Activated T-cell treated with anti-CD3 and anti-CD28 coated beads, Interleukin-2, amount 50 U/mL, for 72 hours (primary cell): ENCODE measurements around the gene B3GNT7. TPM values are rescaled to one million over a fixed set of nuclear protein-coding genes. Genes with fewer than 3 reads are reported as not detected.

Source experiments
- ATAC-seq, 2 donors: fragments of 150-1000 bp; cut with Tn5 transposase; replicated peaks in 1 of 2; 2 replicates each; pipeline ENCODE4 v1.10.0; 2021; ENCODE audit warnings: moderate library complexity in 2 of 2, mild to moderate bottlenecking in 1 of 2
- DNase-seq, 2 donors: peaks; one replicate each; pipeline ENCODE4 v3.0.0; 2021 to 2022; ENCODE audit warnings: mixed read lengths in 1 of 2
- H3K27ac Mint-ChIP-seq: one replicate; pipeline ENCODE4 v1.8.0; 2022; ENCODE audit warnings: mild to moderate bottlenecking, moderate library complexity, mixed read lengths
- H3K27me3 Mint-ChIP-seq: one replicate; pipeline ENCODE4 v1.8.0; 2022; ENCODE audit warnings: low read depth, mixed read lengths
- H3K36me3 Mint-ChIP-seq, 2 donors: one replicate each; pipeline ENCODE4 v1.8.0; 2022; ENCODE audit warnings: mixed read lengths in 2 of 2, mild to moderate bottlenecking in 1 of 2; ENCODE audit not compliant: insufficient read depth in 2 of 2
- H3K4me1 Mint-ChIP-seq: one replicate; pipeline ENCODE4 v1.8.0; 2022; ENCODE audit warnings: low read depth, mixed read lengths
- H3K4me3 Mint-ChIP-seq, 2 donors: one replicate each; pipeline ENCODE4 v1.8.0; 2022; ENCODE audit warnings: mild to moderate bottlenecking in 2 of 2, mixed read lengths in 2 of 2, moderate library complexity in 2 of 2
- H3K9me3 Mint-ChIP-seq, 2 donors: one replicate each; pipeline ENCODE4 v1.8.0; 2022; ENCODE audit warnings: mixed read lengths in 2 of 2
- total RNA-seq, 2 donors: library from RNA; stranded (reverse); gene quantifications; one replicate each; pipeline ENCODE4 v1.2.3, GENCODE V29; 2022

Gene B3GNT7
- total RNA-seq, 2 donors from 2014 or later = 0.34 to 0.76 TPM

GRCh38 chr2:231384109-231384435 is 11.4 kb upstream of the B3GNT7 start:
- H3K4me3 Mint-ChIP-seq = no peak overlapping the region
- no peak overlapping the region for H3K27ac Mint-ChIP-seq
- ATAC-seq (no peak), DNase-seq (no peak)
- no peaks in the 10 kb centered on the region for H3K4me1 Mint-ChIP-seq
- H3K27me3 Mint-ChIP-seq = peaks cover 7% of the 10 kb centered on the region
- H3K9me3 Mint-ChIP-seq = peaks cover 8 to 10% of the 10 kb centered on the region in 2 donors
- H3K36me3 Mint-ChIP-seq = peaks cover 4 to 6% of the 10 kb centered on the region in 2 donors

- Mint-ChIP-seq H3K4me3 (no peak overlapping the region), H3K36me3 (peaks cover 4 to 6% of the 10 kb centered on the region in 2 donors), H3K9me3 (peaks cover 8 to 10% of the 10 kb centered on the region in 2 donors), H3K4me1 (no peaks in the 10 kb centered on the region), H3K27ac (no peak overlapping the region), H3K27me3 (peaks cover 7% of the 10 kb centered on the region)
- no peak for ATAC-seq
- DNase-seq = no peak
Measured at GRCh38 chr2:231384970-231385369, 10.5 kb upstream of the B3GNT7 start.

- Mint-ChIP-seq H3K4me3 (no peak overlapping the region), H3K27me3 (peaks cover 7% of the 10 kb centered on the region)
Measured at GRCh38 chr2:231385429-231385828, 10.1 kb upstream of the B3GNT7 start.

DNA sequence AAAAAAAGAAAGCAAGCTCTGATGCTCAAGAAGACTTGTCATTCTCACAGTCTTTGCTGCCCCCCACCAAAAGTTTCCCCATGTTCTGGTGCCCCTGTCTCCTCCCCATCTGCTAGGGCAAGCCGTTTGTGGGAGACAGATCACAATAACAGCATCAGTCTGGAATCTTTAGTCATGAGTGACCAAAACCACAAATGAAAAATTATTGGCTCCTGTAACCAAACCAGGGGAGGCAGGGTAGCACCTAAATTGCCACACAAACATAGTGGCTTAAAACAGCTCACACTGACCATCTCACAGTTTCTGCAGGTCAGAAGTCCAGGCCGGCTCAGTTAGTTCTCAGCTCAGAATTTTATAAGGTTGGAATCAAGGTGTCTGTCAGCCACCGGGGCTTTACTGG is 9.1 kb upstream of the B3GNT7 start:
- ATAC-seq (no peak), DNase-seq (no peak)
- no peak overlapping the region for H3K27ac Mint-ChIP-seq
- H3K27me3 Mint-ChIP-seq = peaks cover 7% of the 10 kb centered on the region
- no peaks in the 10 kb centered on the region for H3K4me1 Mint-ChIP-seq
- H3K9me3 Mint-ChIP-seq = peaks cover 8 to 10% of the 10 kb centered on the region in 2 donors
- peaks cover 4 to 6% of the 10 kb centered on the region in 2 donors for H3K36me3 Mint-ChIP-seq
- H3K4me3 Mint-ChIP-seq = no peak overlapping the region

More at GRCh38 chr2:231385429-231385828, 10.1 kb upstream of the B3GNT7 start:
- peaks cover 4 to 6% of the 10 kb centered on the region in 2 donors for H3K36me3 Mint-ChIP-seq
- H3K9me3 Mint-ChIP-seq = peaks cover 8 to 10% of the 10 kb centered on the region in 2 donors
- ATAC-seq (no peak), DNase-seq (no peak)
- no peaks in the 10 kb centered on the region for H3K4me1 Mint-ChIP-seq
- no peak overlapping the region for H3K27ac Mint-ChIP-seq

- ATAC-seq (no peak), DNase-seq (no peak)
- peaks cover 3% of the 10 kb centered on the region for H3K4me1 Mint-ChIP-seq
- peaks cover 8 to 10% of the 10 kb centered on the region in 2 donors for H3K9me3 Mint-ChIP-seq
- H3K27ac Mint-ChIP-seq = no peak overlapping the region
- H3K27me3 Mint-ChIP-seq = peaks cover 9% of the 10 kb centered on the region
- H3K36me3 Mint-ChIP-seq = peaks cover 4 to 6% of the 10 kb centered on the region in 2 donors
- no peak overlapping the region for H3K4me3 Mint-ChIP-seq
Measured at GRCh38 chr2:231387904-231388724, 7.4 kb upstream of the B3GNT7 start.

DNA sequence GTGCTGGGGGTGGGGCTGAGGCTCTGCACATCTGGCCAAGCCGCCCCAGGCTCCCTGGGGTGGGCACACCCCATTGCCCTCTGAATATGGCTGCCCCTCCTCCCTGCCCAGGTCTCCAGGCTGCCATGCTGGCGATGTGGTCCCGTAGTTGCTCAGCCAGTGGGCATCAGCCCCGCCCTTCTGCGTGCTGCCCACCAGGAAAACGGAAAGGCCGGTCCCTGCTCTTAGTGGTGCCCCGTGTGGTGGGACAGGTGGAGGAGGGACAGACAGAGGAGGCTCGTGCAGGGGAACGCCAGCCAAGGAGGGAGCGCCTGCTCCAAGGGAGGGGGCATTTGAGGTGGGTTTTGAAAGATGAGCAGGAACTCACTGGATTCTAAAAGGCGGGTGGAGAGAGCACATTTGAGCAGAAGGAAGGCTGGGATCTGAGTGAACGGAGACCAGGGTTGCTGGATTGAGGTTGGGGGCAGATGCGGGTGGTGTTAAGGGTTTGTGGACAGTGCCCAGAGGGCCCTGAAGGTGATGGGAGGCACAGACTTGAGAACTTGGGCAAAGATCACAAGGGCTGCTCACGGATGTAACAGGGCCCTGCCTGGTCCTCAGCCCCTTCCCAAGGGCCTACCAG is 6.7 kb upstream of the B3GNT7 start:
- peaks cover 10% of the 10 kb centered on the region for H3K4me1 Mint-ChIP-seq
- no peak overlapping the region for H3K27ac Mint-ChIP-seq
- peaks cover 4 to 6% of the 10 kb centered on the region in 2 donors for H3K36me3 Mint-ChIP-seq
- no peak overlapping the region for H3K4me3 Mint-ChIP-seq
- DNase-seq (no peak), ATAC-seq (no peak)
- H3K27me3 Mint-ChIP-seq = peaks cover 17% of the 10 kb centered on the region
- H3K9me3 Mint-ChIP-seq = peaks cover 8 to 10% of the 10 kb centered on the region in 2 donors

DNA sequence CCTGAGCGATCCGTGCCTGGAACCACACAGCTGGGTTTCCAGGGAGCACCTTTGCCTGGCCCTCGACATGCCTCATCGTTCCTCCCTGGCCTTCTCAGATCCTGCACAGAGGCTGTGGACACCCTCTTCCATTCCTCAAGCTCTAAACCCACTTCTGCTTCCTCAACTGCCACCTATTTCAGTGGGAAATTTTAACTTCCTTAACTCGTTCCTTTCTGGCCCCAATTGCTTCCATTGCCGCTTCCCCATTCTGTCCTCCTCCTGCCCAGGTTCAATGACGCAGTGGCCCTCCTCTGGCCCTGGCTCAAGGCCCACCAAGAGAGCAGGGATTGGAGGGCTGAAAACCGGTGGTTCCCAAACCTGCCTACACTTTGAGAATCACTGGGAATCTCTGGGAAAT is 4.8 kb upstream of the B3GNT7 start:
- H3K4me1 Mint-ChIP-seq = peaks cover 18% of the 10 kb centered on the region
- peaks cover 0 to 4% of the 10 kb centered on the region in 2 donors for H3K36me3 Mint-ChIP-seq
- peaks cover 26% of the 10 kb centered on the region for H3K27me3 Mint-ChIP-seq
- H3K9me3 Mint-ChIP-seq = peaks cover 0 to 2% of the 10 kb centered on the region in 2 donors
- ATAC-seq = no peak
- H3K27ac Mint-ChIP-seq = no peak overlapping the region
- DNase-seq = no peak
- no peak overlapping the region for H3K4me3 Mint-ChIP-seq

DNA sequence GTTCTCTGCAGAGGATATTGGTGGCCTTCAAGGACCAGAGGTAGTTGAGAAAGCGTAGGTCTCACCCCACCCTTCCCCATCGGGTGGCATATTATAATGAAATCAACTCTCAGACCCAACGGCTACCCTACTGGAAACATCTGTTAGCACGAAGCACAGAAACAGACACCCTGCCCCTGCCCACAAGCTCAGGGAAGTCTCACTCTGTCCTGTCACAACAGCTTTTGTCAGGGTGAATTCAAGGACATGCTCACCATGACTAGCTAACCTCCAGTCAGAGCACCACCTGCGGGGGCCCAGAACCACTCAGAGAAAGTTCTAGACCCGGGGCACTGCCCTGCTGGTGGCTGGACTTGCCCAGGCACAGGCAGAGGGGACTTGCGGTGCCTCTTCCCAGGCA is 3.5 kb upstream of the B3GNT7 start:
- no peak overlapping the region for H3K4me3 Mint-ChIP-seq
- no peaks in the 10 kb centered on the region for H3K36me3 Mint-ChIP-seq
- DNase-seq (no peak), ATAC-seq (no peak)
- H3K9me3 Mint-ChIP-seq = no peaks in the 10 kb centered on the region
- H3K4me1 Mint-ChIP-seq = peaks cover 24% of the 10 kb centered on the region
- H3K27me3 Mint-ChIP-seq = peaks cover 34% of the 10 kb centered on the region
- no peak overlapping the region for H3K27ac Mint-ChIP-seq

- no peak overlapping the region for H3K27ac Mint-ChIP-seq
Measured at GRCh38 chr2:231392431-231393148, 2.9 kb upstream of the B3GNT7 start.

GRCh38 chr2:231393149-231394131 is 2.1 kb upstream of the B3GNT7 start:
- H3K27ac Mint-ChIP-seq = peak overlapping the region; percentile 80
- peaks cover 39% of the 10 kb centered on the region for H3K27me3 Mint-ChIP-seq
- no peaks in the 10 kb centered on the region for H3K9me3 Mint-ChIP-seq
- ATAC-seq (peak; percentile 74 to 76), DNase-seq (peak; percentile 54 to 60)
- H3K4me3 Mint-ChIP-seq = peak overlapping the region; percentile 83 to 86
- H3K36me3 Mint-ChIP-seq = no peaks in the 10 kb centered on the region
- peaks cover 28% of the 10 kb centered on the region for H3K4me1 Mint-ChIP-seq

More at GRCh38 chr2:231392431-231393148, 2.9 kb upstream of the B3GNT7 start:
- Mint-ChIP-seq H3K27me3 (peaks cover 36% of the 10 kb centered on the region), H3K4me3 (no peak overlapping the region), H3K4me1 (peaks cover 28% of the 10 kb centered on the region), H3K9me3 (no peaks in the 10 kb centered on the region), H3K36me3 (no peaks in the 10 kb centered on the region)
- no peak for ATAC-seq
- DNase-seq = no peak

DNA sequence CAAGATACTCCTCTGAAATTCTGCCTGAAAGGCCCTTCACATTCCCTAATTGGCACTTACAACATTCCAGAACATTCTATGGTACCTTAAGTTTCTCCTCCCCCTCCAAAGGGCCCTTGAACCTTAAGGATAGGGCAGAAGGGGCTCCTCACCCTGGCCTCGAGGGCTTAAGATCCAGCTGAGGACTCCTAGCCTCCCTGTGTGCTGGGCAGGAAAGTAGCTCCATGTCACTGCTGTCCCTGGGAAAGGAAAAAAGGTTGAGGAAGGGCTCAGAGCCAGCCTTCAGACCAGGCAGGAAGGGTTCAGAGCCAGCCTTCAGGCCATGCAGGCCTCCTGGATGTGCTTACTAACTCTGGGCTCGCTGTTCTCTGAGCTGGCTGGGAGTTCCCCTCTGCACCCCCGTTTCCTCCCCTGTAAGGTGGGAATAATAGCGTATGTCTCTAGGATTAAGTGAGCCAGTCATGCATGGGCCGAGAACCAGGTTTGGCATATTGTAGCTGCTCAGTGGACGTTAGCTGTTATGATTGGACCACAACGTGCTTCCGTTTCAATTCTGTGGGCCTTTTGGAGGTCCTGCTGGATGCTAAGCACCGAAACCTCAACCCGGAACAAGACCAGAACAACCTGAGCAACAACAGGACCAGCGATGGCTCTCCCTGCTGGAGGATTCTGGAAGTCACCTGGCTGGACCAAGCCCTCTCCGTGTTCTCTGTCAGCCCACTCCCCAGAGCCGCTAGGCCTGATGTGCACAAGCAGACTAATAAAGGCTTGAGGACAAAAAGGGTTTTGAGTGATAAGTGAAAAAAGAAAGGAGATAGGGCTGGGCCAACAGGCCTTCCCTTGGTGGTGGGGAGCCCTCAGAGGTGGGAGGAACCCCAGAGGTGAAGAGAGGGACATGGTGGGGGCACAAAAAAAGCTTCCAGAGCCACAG is 1.0 kb upstream of the B3GNT7 start:
- Mint-ChIP-seq H3K36me3 (no peaks in the 10 kb centered on the region), H3K27me3 (peaks cover 42% of the 10 kb centered on the region), H3K4me1 (peaks cover 28% of the 10 kb centered on the region), H3K9me3 (no peaks in the 10 kb centered on the region), H3K4me3 (peak overlapping the region; percentile 59 to 76), H3K27ac (no peak overlapping the region)
- DNase-seq (no peak), ATAC-seq (no peak)
